Measurements from ENCODE around the gene CERS4. TPM values are rescaled to one million over a fixed set of nuclear protein-coding genes. Genes with fewer than 3 reads are reported as not detected.
"Not testable (repeated sequence)": the region's sequence is repeated elsewhere in the genome, so short reads cannot be mapped to it uniquely, and the experiment has no call there.

The CERS4 gene
- polyA plus RNA-seq, 1 donor from 2014 or later = 59.3 TPM

- no peaks in the 10 kb centered on the region for H4K20me1 ChIP-seq (ENCODE audit: insufficient read depth)
- H3K9me2 ChIP-seq (ENCODE audit: insufficient read depth, low read length) = no peaks in the 10 kb centered on the region
- H3K79me2 ChIP-seq (replicated peaks; ENCODE audit: insufficient read depth, low read length) = no peaks in the 10 kb centered on the region
- H3K27me3 ChIP-seq (ENCODE audit: insufficient read depth, low read depth, low read length) = no peaks in the 10 kb centered on the region
- H3K9ac ChIP-seq (ENCODE audit: low read length) = no peak overlapping the region
- no peaks in the 10 kb centered on the region for H3K9me3 ChIP-seq (ENCODE audit: low read length)
- no peaks in the 10 kb centered on the region for H3K36me3 ChIP-seq (ENCODE audit: insufficient read depth, low read length)
- TF ChIP-seq SMC3 (conservative IDR thresholded peaks at IDR 0.05; ENCODE audit: poor library complexity) = no peak
- H2AFZ ChIP-seq (ENCODE audit: low read depth, low read length) = no peak overlapping the region
- H3K4me3 ChIP-seq (ENCODE audit: low read length) = no peak overlapping the region
- no peaks in the 10 kb centered on the region for H3F3A ChIP-seq (ENCODE audit: insufficient read depth, low read length, poor library complexity, severe bottlenecking)
- no peak overlapping the region for H3K4me2 ChIP-seq (ENCODE audit: low read length)
- H3K27ac ChIP-seq (ENCODE audit: low read length) = no peak overlapping the region
Observed at GRCh38 chr19:8221161-8221560, 12.0 kb downstream of the CERS4 start.

- H3K79me2 ChIP-seq (replicated peaks; ENCODE audit: insufficient read depth, low read length); H3K4me3 ChIP-seq (ENCODE audit: low read length); H3K27ac ChIP-seq (ENCODE audit: low read length); H2AFZ ChIP-seq (ENCODE audit: low read depth, low read length); H3K4me2 ChIP-seq (ENCODE audit: low read length); H3K36me3 ChIP-seq (ENCODE audit: insufficient read depth, low read length); H3K9me2 ChIP-seq (ENCODE audit: insufficient read depth, low read length); H3K9ac ChIP-seq (ENCODE audit: low read length); H3K9me3 ChIP-seq (ENCODE audit: low read length); H3F3A ChIP-seq (ENCODE audit: insufficient read depth, low read length, poor library complexity, severe bottlenecking); H4K20me1 ChIP-seq (ENCODE audit: insufficient read depth); H3K27me3 ChIP-seq (ENCODE audit: insufficient read depth, low read depth, low read length): not testable (repeated sequence)
Observed at GRCh38 chr19:8223442-8223841, 14.3 kb downstream of the CERS4 start.

GRCh38 chr19:8224394-8225145 is 15.4 kb downstream of the CERS4 start:
- Histone ChIP-seq H3K79me2 (replicated peaks; ENCODE audit: insufficient read depth, low read length) (no peaks in the 10 kb centered on the region), H3K4me2 (ENCODE audit: low read length) (no peak overlapping the region), H3K9ac (ENCODE audit: low read length) (no peak overlapping the region), H2AFZ (ENCODE audit: low read depth, low read length) (no peak overlapping the region), H3K27ac (ENCODE audit: low read length) (no peak overlapping the region), H3K27me3 (ENCODE audit: insufficient read depth, low read depth, low read length) (no peaks in the 10 kb centered on the region), H3K9me3 (ENCODE audit: low read length) (no peaks in the 10 kb centered on the region), H3K36me3 (ENCODE audit: insufficient read depth, low read length) (no peaks in the 10 kb centered on the region), H3F3A (ENCODE audit: insufficient read depth, low read length, poor library complexity, severe bottlenecking) (no peaks in the 10 kb centered on the region), H4K20me1 (ENCODE audit: insufficient read depth) (no peaks in the 10 kb centered on the region), H3K4me3 (ENCODE audit: low read length) (no peak overlapping the region), H3K9me2 (ENCODE audit: insufficient read depth, low read length) (no peaks in the 10 kb centered on the region)
- TF ChIP-seq, protein P1, sequence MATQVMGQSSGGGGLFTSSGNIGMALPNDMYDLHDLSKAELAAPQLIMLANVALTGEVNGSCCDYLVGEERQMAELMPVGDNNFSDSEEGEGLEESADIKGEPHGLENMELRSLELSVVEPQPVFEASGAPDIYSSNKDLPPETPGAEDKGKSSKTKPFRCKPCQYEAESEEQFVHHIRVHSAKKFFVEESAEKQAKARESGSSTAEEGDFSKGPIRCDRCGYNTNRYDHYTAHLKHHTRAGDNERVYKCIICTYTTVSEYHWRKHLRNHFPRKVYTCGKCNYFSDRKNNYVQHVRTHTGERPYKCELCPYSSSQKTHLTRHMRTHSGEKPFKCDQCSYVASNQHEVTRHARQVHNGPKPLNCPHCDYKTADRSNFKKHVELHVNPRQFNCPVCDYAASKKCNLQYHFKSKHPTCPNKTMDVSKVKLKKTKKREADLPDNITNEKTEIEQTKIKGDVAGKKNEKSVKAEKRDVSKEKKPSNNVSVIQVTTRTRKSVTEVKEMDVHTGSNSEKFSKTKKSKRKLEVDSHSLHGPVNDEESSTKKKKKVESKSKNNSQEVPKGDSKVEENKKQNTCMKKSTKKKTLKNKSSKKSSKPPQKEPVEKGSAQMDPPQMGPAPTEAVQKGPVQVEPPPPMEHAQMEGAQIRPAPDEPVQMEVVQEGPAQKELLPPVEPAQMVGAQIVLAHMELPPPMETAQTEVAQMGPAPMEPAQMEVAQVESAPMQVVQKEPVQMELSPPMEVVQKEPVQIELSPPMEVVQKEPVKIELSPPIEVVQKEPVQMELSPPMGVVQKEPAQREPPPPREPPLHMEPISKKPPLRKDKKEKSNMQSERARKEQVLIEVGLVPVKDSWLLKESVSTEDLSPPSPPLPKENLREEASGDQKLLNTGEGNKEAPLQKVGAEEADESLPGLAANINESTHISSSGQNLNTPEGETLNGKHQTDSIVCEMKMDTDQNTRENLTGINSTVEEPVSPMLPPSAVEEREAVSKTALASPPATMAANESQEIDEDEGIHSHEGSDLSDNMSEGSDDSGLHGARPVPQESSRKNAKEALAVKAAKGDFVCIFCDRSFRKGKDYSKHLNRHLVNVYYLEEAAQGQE (IDR thresholded peaks at IDR 0.05; ENCODE audit: borderline replicate concordance) = no peak
- no peak for TF ChIP-seq POLR2AphosphoS5 (IDR thresholded peaks at IDR 0.05)
- no peak for TF ChIP-seq MXI1 (conservative IDR thresholded peaks at IDR 0.05; ENCODE audit: poor library complexity, severe bottlenecking)
- TF ChIP-seq CTCF (IDR thresholded peaks at IDR 0.05; ENCODE audit: poor library complexity, severe bottlenecking) = no peak
- TF ChIP-seq TAF1 (IDR thresholded peaks at IDR 0.05; ENCODE audit: low read depth) = no peak
- no peak for TF ChIP-seq RAD21 (conservative IDR thresholded peaks at IDR 0.05)
- TF ChIP-seq SMC3 (conservative IDR thresholded peaks at IDR 0.05; ENCODE audit: poor library complexity) = no peak
- no peak for TF ChIP-seq EP300 (conservative IDR thresholded peaks at IDR 0.05; ENCODE audit: poor library complexity, severe bottlenecking)
- TF ChIP-seq EZH2 (IDR thresholded peaks at IDR 0.05; ENCODE audit: borderline replicate concordance, insufficient read depth, low read length, poor library complexity, severe bottlenecking) = no peak

Data from neural cell (in vitro differentiated cells).